Chondrocyte (in vitro differentiated cells): ENCODE measurements around the gene ADGRD1. TPM values are rescaled to one million over a fixed set of nuclear protein-coding genes. Genes with fewer than 3 reads are reported as not detected.

Experiments used
- DNase-seq: peaks from one replicate; pipeline ENCODE4 v3.0.0; 2021; ENCODE audit warnings: mixed read lengths, low spot score
- H3K27ac Mint-ChIP-seq: one replicate; pipeline ENCODE4 v1.8.0; 2021; ENCODE audit warnings: mild to moderate bottlenecking, moderate library complexity, mixed read lengths; ENCODE audit not compliant: unreplicated experiment
- H3K27me3 Mint-ChIP-seq: 2 replicates; pipeline ENCODE4 v1.8.0; 2021; ENCODE audit warnings: low read depth, mixed read lengths
- H3K36me3 Mint-ChIP-seq: 2 replicates; pipeline ENCODE4 v1.8.0; 2021; ENCODE audit warnings: low read depth, mixed read lengths
- H3K4me1 Mint-ChIP-seq: 2 replicates; pipeline ENCODE4 v1.8.0; 2021; ENCODE audit warnings: low read depth, mild to moderate bottlenecking, mixed read lengths
- H3K4me3 Mint-ChIP-seq: one replicate; pipeline ENCODE4 v1.8.0; 2021; ENCODE audit warnings: mild to moderate bottlenecking, moderate library complexity, mixed read lengths; ENCODE audit not compliant: unreplicated experiment
- H3K9me3 Mint-ChIP-seq: 2 replicates; pipeline ENCODE4 v1.8.0; 2021; ENCODE audit warnings: low read depth, mixed read lengths
- CTCF ChIP-seq: fragments of 200-600 bp; sonication (generic); IDR thresholded peaks from 2 replicates; pipeline ENCODE4 v1.5.0; 2021; ENCODE audit warnings: antibody characterized with exemption, mild to moderate bottlenecking, moderate library complexity
- total RNA-seq: library from RNA; stranded (reverse); gene quantifications from 3 replicates; pipeline ENCODE4 v1.2.1, GENCODE V29; 2021

Gene ADGRD1
- total RNA-seq, 1 donor from 2014 or later = 4.7 TPM

GRCh38 chr12:131052929-131053328 is 99.2 kb downstream of the ADGRD1 start:
- Mint-ChIP-seq H3K4me1 (no peaks in the 10 kb centered on the region), H3K9me3 (no peaks in the 10 kb centered on the region), H3K4me3 (no peak overlapping the region), H3K27me3 (peaks cover 19% of the 10 kb centered on the region), H3K27ac (no peak overlapping the region), H3K36me3 (no peaks in the 10 kb centered on the region)
- TF ChIP-seq CTCF = no peak
- DNase-seq = no peak

GRCh38 chr12:131053567-131053966 is 99.9 kb downstream of the ADGRD1 start:
- Mint-ChIP-seq H3K27ac (no peak overlapping the region), H3K36me3 (no peaks in the 10 kb centered on the region), H3K27me3 (peaks cover 19% of the 10 kb centered on the region), H3K4me3 (no peak overlapping the region), H3K4me1 (no peaks in the 10 kb centered on the region), H3K9me3 (no peaks in the 10 kb centered on the region)
- TF ChIP-seq CTCF = no peak
- no peak for DNase-seq

- H3K27me3 Mint-ChIP-seq = peaks cover 19% of the 10 kb centered on the region
- no peaks in the 10 kb centered on the region for H3K4me1 Mint-ChIP-seq
- DNase-seq = peak; percentile 65
- TF ChIP-seq CTCF = no peak
- H3K9me3 Mint-ChIP-seq = no peaks in the 10 kb centered on the region
- no peaks in the 10 kb centered on the region for H3K36me3 Mint-ChIP-seq
- no peak overlapping the region for H3K27ac Mint-ChIP-seq
- no peak overlapping the region for H3K4me3 Mint-ChIP-seq
Measured at GRCh38 chr12:131054345-131055092, 100.8 kb downstream of the ADGRD1 start.

- peaks cover 19% of the 10 kb centered on the region for H3K27me3 Mint-ChIP-seq
- TF ChIP-seq CTCF = no peak
- no peak for DNase-seq
- no peak overlapping the region for H3K4me3 Mint-ChIP-seq
- no peaks in the 10 kb centered on the region for H3K36me3 Mint-ChIP-seq
- H3K27ac Mint-ChIP-seq = no peak overlapping the region
- H3K9me3 Mint-ChIP-seq = no peaks in the 10 kb centered on the region
- H3K4me1 Mint-ChIP-seq = no peaks in the 10 kb centered on the region
Measured at GRCh38 chr12:131055093-131055465, 101.4 kb downstream of the ADGRD1 start.

- no peak overlapping the region for H3K27ac Mint-ChIP-seq
- no peaks in the 10 kb centered on the region for H3K9me3 Mint-ChIP-seq
- no peak for DNase-seq
- H3K4me3 Mint-ChIP-seq = no peak overlapping the region
- TF ChIP-seq CTCF = no peak
- H3K36me3 Mint-ChIP-seq = no peaks in the 10 kb centered on the region
- H3K27me3 Mint-ChIP-seq = peaks cover 18% of the 10 kb centered on the region
- no peaks in the 10 kb centered on the region for H3K4me1 Mint-ChIP-seq
Measured at GRCh38 chr12:131055596-131056233, 102.0 kb downstream of the ADGRD1 start.
